IMR-90 (cell line): ENCODE data around the gene ZBED4. TPM values are rescaled to one million over a fixed set of nuclear protein-coding genes. Genes with fewer than 3 reads are reported as not detected.

Experiments used
- ATAC-seq: fragments of 200-7000 bp; cut with Tn5 transposase; 2 replicates; pipeline ENCODE4 v1.9.1; 2020; ENCODE audit warnings: low read depth, mild to moderate bottlenecking, moderate library complexity
- BruUV-seq: library from RNA; stranded (reverse); fragments of 400-500 nt; replicated peaks from 2 replicates; lab custom pipeline; 2021; lab: Mats Ljungman, UMichigan
- CTCF ChIA-PET: fragments of 300-600 bp; formaldehyde crosslinking; extraction: SDS; loops from one replicate; lab custom pipeline; 2021; ENCODE audit warnings: antibody characterized with exemption; lab: Yijun Ruan, JAX
- POLR2A ChIA-PET: fragments of 300-600 bp; sonication (Branson Sonifier 250); formaldehyde crosslinking; loops from one replicate; lab custom pipeline; 2022; ENCODE audit warnings: antibody characterized with exemption; ENCODE audit not compliant: unreplicated experiment; lab: Charles Lee
- DNase-seq: peaks from one replicate; pipeline ENCODE4 v3.0.0; 2013
- H2AFZ ChIP-seq: replicated peaks from 2 replicates; pipeline ENCODE3; 2013; ENCODE audit warnings: low read length, mild to moderate bottlenecking; ENCODE audit not compliant: poor library complexity
- H2AK5ac ChIP-seq: 2 replicates; pipeline ENCODE4 v1.6.1; 2013; ENCODE audit warnings: low read depth, low read length, inconsistent platforms
- H2AK9ac ChIP-seq: replicated peaks from 2 replicates; pipeline ENCODE3; 2013; ENCODE audit warnings: mild to moderate bottlenecking, low read depth, low read length, moderate library complexity; ENCODE audit not compliant: poor library complexity
- H2BK120ac ChIP-seq: 2 replicates; pipeline ENCODE4 v1.6.1; 2013; ENCODE audit warnings: low read depth, low read length, inconsistent platforms
- H2BK15ac ChIP-seq: 3 replicates; pipeline ENCODE4 v1.6.1; 2013; ENCODE audit warnings: low read depth, low read length, inconsistent platforms
- H2BK20ac ChIP-seq: 2 replicates; pipeline ENCODE4 v1.6.1; 2013; ENCODE audit warnings: low read depth, mild to moderate bottlenecking, inconsistent platforms, low read length, moderate library complexity
- H2BK5ac ChIP-seq: 2 replicates; pipeline ENCODE4 v1.6.1; 2013; ENCODE audit warnings: mild to moderate bottlenecking, low read depth, low read length, inconsistent platforms; ENCODE audit not compliant: poor library complexity, severe bottlenecking
- H3K14ac ChIP-seq: replicated peaks from 2 replicates; pipeline ENCODE4 v1.6.1; 2013; ENCODE audit warnings: low read depth, low read length, inconsistent platforms
- H3K18ac ChIP-seq: 2 replicates; pipeline ENCODE4 v1.6.1; 2013; ENCODE audit warnings: low read depth, low read length, control low read depth
- H3K23ac ChIP-seq: 2 replicates; pipeline ENCODE4 v1.6.1; 2013; ENCODE audit warnings: low read depth, low read length, inconsistent platforms
- H3K27ac ChIP-seq: 2 replicates; pipeline ENCODE4 v1.5.1; 2013; ENCODE audit warnings: mild to moderate bottlenecking, control low read depth, low read length; ENCODE audit not compliant: insufficient read depth
- H3K27me3 ChIP-seq: 2 replicates; pipeline ENCODE4 v1.6.1; 2013; ENCODE audit warnings: low read length; ENCODE audit not compliant: control insufficient read depth, insufficient read depth
- H3K36me3 ChIP-seq: 2 replicates; pipeline ENCODE4 v1.6.1; 2013; ENCODE audit warnings: low read length, mixed read lengths; ENCODE audit not compliant: control insufficient read depth, insufficient read depth
- H3K4ac ChIP-seq: 2 replicates; pipeline ENCODE4 v1.6.1; 2013; ENCODE audit warnings: low read depth, low read length, inconsistent platforms
- H3K4me1 ChIP-seq: 2 replicates; pipeline ENCODE4 v1.6.1; 2013; ENCODE audit warnings: low read length, mixed read lengths; ENCODE audit not compliant: control insufficient read depth, insufficient read depth
- H3K4me2 ChIP-seq: 2 replicates; pipeline ENCODE4 v1.6.1; 2013; ENCODE audit warnings: low read depth, mild to moderate bottlenecking, control low read depth, low read length, moderate library complexity
- H3K4me3 ChIP-seq: 2 replicates; pipeline ENCODE4 v1.5.1; 2013; ENCODE audit warnings: low read depth, mild to moderate bottlenecking, control low read depth, low read length, moderate library complexity; ENCODE audit not compliant: insufficient read depth
- H3K56ac ChIP-seq: 2 replicates; pipeline ENCODE4 v1.6.1; 2013; ENCODE audit warnings: low read length, inconsistent platforms; ENCODE audit not compliant: insufficient read depth; ENCODE audit errors: extremely low read depth
- H3K79me1 ChIP-seq, 2 experiments: 2 replicates each; pipeline ENCODE4 v1.6.1; 2013; ENCODE audit warnings: low read length in 2 of 2, inconsistent platforms in 1 of 2, low read depth in 1 of 2
- H3K9ac ChIP-seq: 2 replicates; pipeline ENCODE4 v1.6.1; 2013; ENCODE audit warnings: low read depth, low read length, control low read depth
- H3K9me1 ChIP-seq: 2 replicates; pipeline ENCODE4 v1.6.1; 2013; ENCODE audit warnings: low read length, inconsistent platforms; ENCODE audit not compliant: insufficient read depth
- H3K9me3 ChIP-seq: 2 replicates; pipeline ENCODE4 v1.6.1; 2013; ENCODE audit warnings: low read length; ENCODE audit not compliant: control insufficient read depth, insufficient read depth
- H4K20me1 ChIP-seq: 2 replicates; pipeline ENCODE4 v1.6.1; 2013; ENCODE audit warnings: low read length, inconsistent platforms; ENCODE audit not compliant: insufficient read depth
- H4K5ac ChIP-seq: 2 replicates; pipeline ENCODE4 v1.6.1; 2013; ENCODE audit warnings: mild to moderate bottlenecking, low read depth, low read length, control low read depth
- H4K8ac ChIP-seq, 2 experiments: 2 replicates each; pipeline ENCODE4 v1.6.1; 2013; ENCODE audit warnings: low read depth in 2 of 2, low read length in 2 of 2, control low read depth in 1 of 2, inconsistent platforms in 1 of 2
- H4K91ac ChIP-seq: 2 replicates; pipeline ENCODE4 v1.6.1; 2013; ENCODE audit warnings: low read depth, low read length, inconsistent platforms; ENCODE audit not compliant: insufficient read depth
- BHLHE40 ChIP-seq: fragments of 150-350 bp; IDR thresholded peaks from 2 replicates; pipeline ENCODE4 v1.6.1; 2016; ENCODE audit warnings: mild to moderate bottlenecking, low read depth, low read length
- CEBPB ChIP-seq: IDR thresholded peaks from 2 replicates; pipeline ENCODE4 v1.6.1; 2012; ENCODE audit warnings: low read depth, low read length, improper control_type of control experiment
- CHD1 ChIP-seq: IDR thresholded peaks from 2 replicates; pipeline ENCODE4 v1.6.1; 2012; ENCODE audit warnings: low read depth, low read length, improper control_type of control experiment
- CTCF ChIP-seq: conservative IDR thresholded peaks from 2 replicates; pipeline ENCODE4 v1.5.1; 2012; ENCODE audit warnings: mild to moderate bottlenecking, low read depth, low read length, improper control_type of control experiment
- ELK1 ChIP-seq: fragments of 150-350 bp; IDR thresholded peaks from 2 replicates; pipeline ENCODE4 v1.6.1; 2016; ENCODE audit warnings: low read depth, mild to moderate bottlenecking, low read length, moderate library complexity, borderline replicate concordance
- FOS ChIP-seq: fragments of 150-350 bp; IDR thresholded peaks from 2 replicates; pipeline ENCODE4 v1.6.1; 2016; ENCODE audit warnings: low read depth, low read length
- MAFK ChIP-seq: IDR thresholded peaks from 2 replicates; pipeline ENCODE4 v1.6.1; 2012; ENCODE audit warnings: low read depth, low read length, improper control_type of control experiment
- MAZ ChIP-seq: IDR thresholded peaks from 2 replicates; pipeline ENCODE4 v1.6.1; 2012; ENCODE audit warnings: low read depth, mild to moderate bottlenecking, low read length, improper control_type of control experiment, moderate library complexity, borderline replicate concordance
- MXI1 ChIP-seq: IDR thresholded peaks from 2 replicates; pipeline ENCODE4 v1.6.1; 2012; ENCODE audit warnings: low read depth, mild to moderate bottlenecking, low read length, moderate library complexity, borderline replicate concordance
- NFE2L2 ChIP-seq: fragments of 150-350 bp; IDR thresholded peaks from 2 replicates; pipeline ENCODE4 v1.6.1; 2016; ENCODE audit warnings: low read depth, mild to moderate bottlenecking, low read length
- POLR2A ChIP-seq: IDR thresholded peaks from 2 replicates; pipeline ENCODE4 v1.6.1; 2012; ENCODE audit warnings: mild to moderate bottlenecking, low read depth, low read length
- RAD21 ChIP-seq: IDR thresholded peaks from 2 replicates; pipeline ENCODE4 v1.6.1; 2012; ENCODE audit warnings: low read length, improper control_type of control experiment
- RCOR1 ChIP-seq: IDR thresholded peaks from 2 replicates; pipeline ENCODE4 v1.6.1; 2012; ENCODE audit warnings: mild to moderate bottlenecking, low read length, improper control_type of control experiment; ENCODE audit not compliant: insufficient replicate concordance
- RFX5 ChIP-seq: IDR thresholded peaks from 2 replicates; pipeline ENCODE4 v1.8.0; 2012; ENCODE audit warnings: low read depth, mild to moderate bottlenecking, low read length, moderate library complexity
- SMC3 ChIP-seq: fragments of 150-350 bp; IDR thresholded peaks from 2 replicates; pipeline ENCODE4 v1.6.1; 2016; ENCODE audit warnings: low read depth, mild to moderate bottlenecking, antibody characterized with exemption, low read length, moderate library complexity
- USF2 ChIP-seq: fragments of 150-350 bp; IDR thresholded peaks from 2 replicates; pipeline ENCODE4 v1.6.1; 2017; ENCODE audit warnings: mild to moderate bottlenecking, antibody characterized with exemption, low read length, low read depth
- WGBS, 2 experiments: methylation state at CpG; one replicate each; pipeline versions ENCODE4 v1.1.5 to v1.1.7; 2013; ENCODE audit warnings: missing lambda C conversion rate in 2 of 2; ENCODE audit not compliant: insufficient read length in 1 of 2; ENCODE audit errors: extremely low coverage in 2 of 2; 5-methylcytosine and 5-hydroxymethylcytosine counted together
- dilution Hi-C: fragments of 300-500 bp; cut with HindIII; formaldehyde crosslinking; loops from one replicate; pipeline ENCODE4 v1.14.3; 2018; ENCODE audit warnings: low sequenced_read_pairs; ENCODE audit not compliant: unreplicated experiment
- in situ Hi-C: fragments of 300-500 bp; cut with MboI; formaldehyde crosslinking; loops from 3 replicates; pipeline ENCODE4 v1.14.3; 2019; ENCODE audit warnings: low sequenced_read_pairs, inconsistent platforms, mixed read lengths
- intact Hi-C: fragments of 100-400 bp; cut with micrococcal nuclease; formaldehyde crosslinking; loops from 2 replicates; pipeline ENCODE4 v1.10.0; 2022
- polyA plus RNA-seq, 3 experiments: library from polyadenylated mRNA; depleted of rRNA; stranded (reverse); fragments of >200 nt; gene quantifications; 2 replicates each; pipeline ENCODE4 v1.2.3, GENCODE V29; 2012; ENCODE audit warnings: low replicate concordance in 1 of 3
- total RNA-seq: library from RNA; depleted of rRNA; stranded (reverse); fragments of >200 nt; gene quantifications from 2 replicates; pipeline ENCODE4 v1.2.3, GENCODE V29; 2012

ZBED4 gene
- total and polyA plus RNA-seq, 2 of the 4 experiments (the other 2 are of a cell fraction), result 9.3 to 10.5 TPM

GRCh38 chr22:49893025-49893424 lies 39.4 kb downstream of the ZBED4 start:
- no CpG with 5 or more reads among the region's 4 CpGs for WGBS, 2 experiments
- in situ Hi-C loops, result no loop called here

More at GRCh38 chr22:49893025-49893424, 39.4 kb downstream of the ZBED4 start:
- Histone ChIP-seq H4K20me1 (peaks cover 10% of the 10 kb centered on the region; the same call in 1 of the 2 replicates), H3K4ac (no peak overlapping the region), H2AK9ac (no peak overlapping the region), H3K56ac (no peak overlapping the region), H3K27ac (no peak overlapping the region), H3K18ac (no peak overlapping the region), H2BK20ac (no peak overlapping the region), H3K27me3 (no peaks in the 10 kb centered on the region), H3K79me1 (peaks cover 26 to 46% of the 10 kb centered on the region in 2 experiments), H3K4me1 (no peaks in the 10 kb centered on the region), H3K9me3 (peaks cover 9% of the 10 kb centered on the region), H3K14ac (no peak overlapping the region), H2AFZ (no peak overlapping the region), H3K4me3 (no peak overlapping the region), H4K5ac (no peak overlapping the region), H3K9ac (no peak overlapping the region), H3K4me2 (no peak overlapping the region), H4K8ac (no peak overlapping the region), H4K91ac (no peak overlapping the region), H3K9me1 (peaks cover 9% of the 10 kb centered on the region; the same call in 1 of the 2 replicates), H3K36me3 (peaks cover 24% of the 10 kb centered on the region), H2BK5ac (no peak overlapping the region), H2BK120ac (no peak overlapping the region), H2AK5ac (no peak overlapping the region), H3K23ac (no peak overlapping the region), H2BK15ac (no peak overlapping the region)
- POLR2A ChIA-PET, result no interaction called here
- CTCF ChIA-PET, result no interaction called here
- dilution Hi-C loops (no loop called here), intact Hi-C loops (no loop called here)
- no peak for TF ChIP-seq SMC3
- no peak for TF ChIP-seq CHD1
- TF ChIP-seq RCOR1, result no peak
- TF ChIP-seq CEBPB, result no peak
- no peak for TF ChIP-seq MXI1
- TF ChIP-seq FOS, result no peak
- no peak for TF ChIP-seq RAD21
- no peak for TF ChIP-seq RFX5
- no peak for TF ChIP-seq BHLHE40
- no peak for TF ChIP-seq MAFK
- no peak for TF ChIP-seq USF2
- TF ChIP-seq POLR2A, result no peak
- no peak for TF ChIP-seq CTCF
- TF ChIP-seq MAZ, result no peak
- TF ChIP-seq ELK1, result no peak
- no peak for TF ChIP-seq NFE2L2
- DNase-seq (no peak), ATAC-seq (no peak)
- no TSS peak for BruUV-seq
